Measurements from ENCODE around the gene EXOC3L4. TPM values are rescaled to one million over a fixed set of nuclear protein-coding genes. Genes with fewer than 3 reads are reported as not detected.
A peak's percentile ranks its signal among the peaks of the same experiment; 100 is the strongest.

Gene EXOC3L4
- total RNA-seq, 1 experiment from 2014 or later, result not detected

GRCh38 chr14:103091041-103091882 lies 3.3 kb upstream of the EXOC3L4 start:
- ChIA-PET POLR2A (no interaction called here), CTCF (interaction anchor here (0.8 to 1.0 kb wide), 2 partner anchors 14 to 15 kb away, joined by 3 to 4 read pairs; no protein-coding TSS in a partner anchor), RAD21 (ENCODE audit: low non-redundant PET in 1 of 2, low total read pairs in 2 of 2, uncharacterized antibody in 2 of 2, unreplicated experiment in 2 of 2) (no interaction called here)
- H2AFZ ChIP-seq (ENCODE audit: low read depth, low read length, poor library complexity, severe bottlenecking), result peak overlapping the region; percentile 88
- no TSS peak for BruUV-seq (replicated peaks)
- H3K79me2 ChIP-seq (ENCODE audit: insufficient read depth, low read length), result no peaks in the 10 kb centered on the region
- no peaks in the 10 kb centered on the region for H3K9me3 ChIP-seq (ENCODE audit: control insufficient read depth in 1 of 2, insufficient read depth in 1 of 2, low read depth in 1 of 2, low read length in 2 of 2)
- H3K27ac ChIP-seq (ENCODE audit: low read depth, low read length), result peak overlapping the region; percentile 54; the same call in 1 of the 2 replicates
- no peak for TF ChIP-seq SRF (IDR thresholded peaks at IDR 0.05; ENCODE audit: low read depth)
- no peak for TF ChIP-seq FOSL1 (IDR thresholded peaks at IDR 0.05; ENCODE audit: low read depth)
- no peak for TF ChIP-seq MAX (IDR thresholded peaks at IDR 0.05)
- TF ChIP-seq CTCF (IDR thresholded peaks at IDR 0.05 in 2 of 3, conservative IDR thresholded peaks at IDR 0.05 in 1 of 3; ENCODE audit: borderline replicate concordance in 1 of 3, insufficient read depth in 1 of 3, low read depth in 2 of 3, low read length in 2 of 3), result peak; percentile 28 to 42 (median 38); a peak in 5 of 6 replicates
- TF ChIP-seq POLR2AphosphoS5 (IDR thresholded peaks at IDR 0.05; ENCODE audit: low read depth, low read length), result peak; percentile 32; the same call in 1 of the 2 replicates
- H3K9ac ChIP-seq (ENCODE audit: low read length), result peak overlapping the region; percentile 51
- DNase-seq (ENCODE audit: low read depth, low spot score) (no peak), ATAC-seq (peak; percentile 88)
- no peaks in the 10 kb centered on the region for H3K9me2 ChIP-seq (ENCODE audit: insufficient read depth)
- no peaks in the 10 kb centered on the region for H3K36me3 ChIP-seq (ENCODE audit: control insufficient read depth in 1 of 2, insufficient read depth in 2 of 2, low read length in 2 of 2)
- peak overlapping the region; percentile 31 to 53 for H3K4me3 ChIP-seq (replicated peaks in 1 of 2; ENCODE audit: low read depth in 1 of 2, low read length in 2 of 2)
- no peaks in the 10 kb centered on the region for H3K27me3 ChIP-seq (ENCODE audit: insufficient read depth, low read length)
- intact Hi-C loops (cut with micrococcal nuclease), result no loop called here
- H3K4me1 ChIP-seq (ENCODE audit: control insufficient read depth in 1 of 2, insufficient read depth in 2 of 2, low read length in 2 of 2), result peaks cover 8 to 13% of the 10 kb centered on the region in 2 experiments
- peak overlapping the region; percentile 88 for H3K4me2 ChIP-seq (ENCODE audit: low read length)
- H4K20me1 ChIP-seq (ENCODE audit: insufficient read depth), result no peaks in the 10 kb centered on the region

GRCh38 chr14:103091883-103092222 lies 2.7 kb upstream of the EXOC3L4 start:
- peaks cover 8 to 13% of the 10 kb centered on the region in 2 experiments for H3K4me1 ChIP-seq (ENCODE audit: control insufficient read depth in 1 of 2, insufficient read depth in 2 of 2, low read length in 2 of 2)
- intact Hi-C loops (cut with micrococcal nuclease), result no loop called here
- RAD21 ChIA-PET (ENCODE audit: low non-redundant PET in 1 of 2, low total read pairs in 2 of 2, uncharacterized antibody in 2 of 2, unreplicated experiment in 2 of 2), result no interaction called here

More at GRCh38 chr14:103091883-103092222, 2.7 kb upstream of the EXOC3L4 start:
- Histone ChIP-seq H3K27me3 (ENCODE audit: insufficient read depth, low read length) (no peaks in the 10 kb centered on the region), H3K79me2 (ENCODE audit: insufficient read depth, low read length) (no peaks in the 10 kb centered on the region), H3K9me2 (ENCODE audit: insufficient read depth) (no peaks in the 10 kb centered on the region), H3K4me3 (replicated peaks in 1 of 2; ENCODE audit: low read depth in 1 of 2, low read length in 2 of 2) (peak overlapping the region; percentile 31 to 53), H3K27ac (ENCODE audit: low read depth, low read length) (peak overlapping the region; percentile 54; the same call in 1 of the 2 replicates), H2AFZ (ENCODE audit: low read depth, low read length, poor library complexity, severe bottlenecking) (peak overlapping the region; percentile 88), H3K36me3 (ENCODE audit: control insufficient read depth in 1 of 2, insufficient read depth in 2 of 2, low read length in 2 of 2) (no peaks in the 10 kb centered on the region), H4K20me1 (ENCODE audit: insufficient read depth) (no peaks in the 10 kb centered on the region), H3K9me3 (ENCODE audit: control insufficient read depth in 1 of 2, insufficient read depth in 1 of 2, low read depth in 1 of 2, low read length in 2 of 2) (no peaks in the 10 kb centered on the region), H3K9ac (ENCODE audit: low read length) (peak overlapping the region; percentile 51), H3K4me2 (ENCODE audit: low read length) (peak overlapping the region; percentile 88)
- BruUV-seq (replicated peaks), result no TSS peak
- peak in 1 of 3 experiments; percentile 4; a peak in 1 of 6 replicates for TF ChIP-seq CTCF (IDR thresholded peaks at IDR 0.05 in 2 of 3, conservative IDR thresholded peaks at IDR 0.05 in 1 of 3; ENCODE audit: borderline replicate concordance in 1 of 3, insufficient read depth in 1 of 3, low read depth in 2 of 3, low read length in 2 of 3)
- no peak for TF ChIP-seq FOSL1 (IDR thresholded peaks at IDR 0.05; ENCODE audit: low read depth)
- TF ChIP-seq CEBPB (IDR thresholded peaks at IDR 0.05; ENCODE audit: low read depth), result no peak
- TF ChIP-seq ELF1 (IDR thresholded peaks at IDR 0.05; ENCODE audit: borderline replicate concordance, low read depth), result no peak
- POLR2A ChIA-PET, result no interaction called here
- CTCF ChIA-PET, result no interaction called here
- DNase-seq (ENCODE audit: low read depth, low spot score) (no peak), ATAC-seq (no peak)

Data from HCT116 (cell line).